ENCODE data around the gene ZFPM1.

DNA sequence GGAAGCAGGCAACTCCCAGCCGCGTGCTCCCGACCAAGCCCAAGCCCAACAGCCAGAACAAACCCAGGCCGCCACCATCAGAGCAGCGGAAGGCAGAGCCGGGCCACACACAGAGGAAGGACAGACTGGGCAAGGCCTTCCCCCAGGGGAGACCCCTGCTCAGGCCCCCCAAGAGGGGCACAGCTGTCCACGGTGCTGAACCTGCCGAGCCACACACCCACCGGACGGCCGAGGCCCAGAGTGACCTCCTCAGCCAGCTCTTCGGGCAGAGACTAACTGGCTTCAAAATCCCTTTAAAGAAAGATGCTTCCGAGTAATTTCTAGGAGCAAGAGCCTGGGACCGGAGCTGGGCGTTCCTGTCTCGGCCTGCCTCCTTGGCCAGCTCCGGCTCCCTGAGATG lies 14.1 kb upstream of the ZFPM1 start:
- TF ChIP-seq, protein P1, sequence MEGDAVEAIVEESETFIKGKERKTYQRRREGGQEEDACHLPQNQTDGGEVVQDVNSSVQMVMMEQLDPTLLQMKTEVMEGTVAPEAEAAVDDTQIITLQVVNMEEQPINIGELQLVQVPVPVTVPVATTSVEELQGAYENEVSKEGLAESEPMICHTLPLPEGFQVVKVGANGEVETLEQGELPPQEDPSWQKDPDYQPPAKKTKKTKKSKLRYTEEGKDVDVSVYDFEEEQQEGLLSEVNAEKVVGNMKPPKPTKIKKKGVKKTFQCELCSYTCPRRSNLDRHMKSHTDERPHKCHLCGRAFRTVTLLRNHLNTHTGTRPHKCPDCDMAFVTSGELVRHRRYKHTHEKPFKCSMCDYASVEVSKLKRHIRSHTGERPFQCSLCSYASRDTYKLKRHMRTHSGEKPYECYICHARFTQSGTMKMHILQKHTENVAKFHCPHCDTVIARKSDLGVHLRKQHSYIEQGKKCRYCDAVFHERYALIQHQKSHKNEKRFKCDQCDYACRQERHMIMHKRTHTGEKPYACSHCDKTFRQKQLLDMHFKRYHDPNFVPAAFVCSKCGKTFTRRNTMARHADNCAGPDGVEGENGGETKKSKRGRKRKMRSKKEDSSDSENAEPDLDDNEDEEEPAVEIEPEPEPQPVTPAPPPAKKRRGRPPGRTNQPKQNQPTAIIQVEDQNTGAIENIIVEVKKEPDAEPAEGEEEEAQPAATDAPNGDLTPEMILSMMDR (IDR thresholded peaks at IDR 0.05): no peak
- TF ChIP-seq POLR2A (IDR thresholded peaks at IDR 0.05): no peak

Data from body of pancreas (tissue), 4 donors.